Neuronal stem cell (in vitro differentiated cells): Measurements from ENCODE around the gene ZSCAN10.

ENCODE experiments used
- DNase-seq: peaks from one replicate; pipeline ENCODE4 v3.0.0-alpha.2; 2013; ENCODE audit warnings: low spot score
- H2AFZ ChIP-seq: one replicate; pipeline ENCODE4 v1.6.1; 2013; ENCODE audit warnings: mild to moderate bottlenecking, low read length, inconsistent platforms
- H2AK5ac ChIP-seq: 2 replicates; pipeline ENCODE4 v1.6.1; 2013; ENCODE audit warnings: low read depth, mild to moderate bottlenecking, inconsistent platforms, low read length, moderate library complexity, mixed read lengths
- H2BK120ac ChIP-seq: 2 replicates; pipeline ENCODE4 v1.6.1; 2013; ENCODE audit warnings: low read depth, mild to moderate bottlenecking, inconsistent platforms, low read length, moderate library complexity, mixed read lengths
- H2BK12ac ChIP-seq: one replicate; pipeline ENCODE4 v1.6.1; 2013; ENCODE audit warnings: low read length, inconsistent platforms
- H2BK15ac ChIP-seq: 2 replicates; pipeline ENCODE4 v1.6.1; 2013; ENCODE audit warnings: mild to moderate bottlenecking, low read length, inconsistent platforms, mixed read lengths
- H2BK5ac ChIP-seq: one replicate; pipeline ENCODE4 v1.6.1; 2013; ENCODE audit warnings: inconsistent platforms, mild to moderate bottlenecking, low read length, moderate library complexity
- H3K14ac ChIP-seq: one replicate; pipeline ENCODE4 v1.6.1; 2013; ENCODE audit warnings: low read length, inconsistent platforms
- H3K18ac ChIP-seq: 2 replicates; pipeline ENCODE4 v1.6.1; 2013; ENCODE audit warnings: low read length, inconsistent platforms
- H3K23ac ChIP-seq: 2 replicates; pipeline ENCODE4 v1.6.1; 2013; ENCODE audit warnings: low read depth, mild to moderate bottlenecking, mixed read lengths, low read length, inconsistent platforms; ENCODE audit not compliant: poor library complexity
- H3K27ac ChIP-seq: replicated peaks from 3 replicates; pipeline ENCODE4 v1.5.1; 2013; ENCODE audit warnings: low read length, inconsistent platforms
- H3K27me3 ChIP-seq, 3 experiments: 2 replicates each; pipeline ENCODE4 v1.6.1; 2013; ENCODE audit warnings: low read length in 3 of 3, mild to moderate bottlenecking in 2 of 3, inconsistent platforms in 1 of 3, low read depth in 1 of 3, mixed read lengths in 1 of 3, moderate library complexity in 1 of 3; ENCODE audit not compliant: control insufficient read depth in 3 of 3, insufficient read depth in 3 of 3
- H3K36me3 ChIP-seq, 2 donors: replicated peaks in 1 of 2; 2 replicates each; pipeline ENCODE4 v1.6.1; 2013; ENCODE audit warnings: low read length in 2 of 2; ENCODE audit not compliant: control insufficient read depth in 2 of 2, insufficient read depth in 2 of 2
- H3K4ac ChIP-seq: 2 replicates; pipeline ENCODE4 v1.6.1; 2013; ENCODE audit warnings: inconsistent platforms, mild to moderate bottlenecking, low read length, moderate library complexity
- H3K4me1 ChIP-seq, 2 donors: 1 replicate in 1 of 2; 2 replicates in 1 of 2; pipeline ENCODE4 v1.6.1; 2013; ENCODE audit warnings: low read length in 2 of 2, low read depth in 1 of 2; ENCODE audit not compliant: control insufficient read depth in 2 of 2, insufficient read depth in 1 of 2
- H3K4me2 ChIP-seq: one replicate; pipeline ENCODE4 v1.6.1; 2013; ENCODE audit warnings: mild to moderate bottlenecking, low read length, inconsistent platforms; ENCODE audit not compliant: insufficient read depth, poor library complexity, severe bottlenecking
- H3K4me3 ChIP-seq, 2 donors: 2 replicates each; pipeline ENCODE4 v1.5.1; 2013; ENCODE audit warnings: low read length in 2 of 2, mild to moderate bottlenecking in 2 of 2, inconsistent platforms in 1 of 2, moderate library complexity in 1 of 2
- H3K79me1 ChIP-seq: one replicate; pipeline ENCODE4 v1.6.1; 2013; ENCODE audit warnings: low read depth, mild to moderate bottlenecking, inconsistent platforms, low read length, moderate library complexity
- H3K9ac ChIP-seq: one replicate; pipeline ENCODE4 v1.6.1; 2013; ENCODE audit warnings: mild to moderate bottlenecking, low read depth, low read length, inconsistent platforms; ENCODE audit not compliant: poor library complexity
- H3K9me3 ChIP-seq, 2 donors: replicated peaks in 1 of 2; 2 replicates each; pipeline versions ENCODE3 to v1.6.1; 2013; ENCODE audit warnings: low read length in 2 of 2, mild to moderate bottlenecking in 2 of 2, inconsistent platforms in 1 of 2, low read depth in 1 of 2, mixed read lengths in 1 of 2, moderate library complexity in 1 of 2; ENCODE audit not compliant: control insufficient read depth in 2 of 2, insufficient read depth in 1 of 2
- H4K8ac ChIP-seq: one replicate; pipeline ENCODE4 v1.6.1; 2013; ENCODE audit warnings: low read depth, mild to moderate bottlenecking, inconsistent platforms, low read length, moderate library complexity
- H4K91ac ChIP-seq: one replicate; pipeline ENCODE4 v1.6.1; 2013; ENCODE audit warnings: low read length, low read depth, mild to moderate bottlenecking, inconsistent platforms; ENCODE audit not compliant: poor library complexity
- WGBS, 2 donors: extraction: QIAGEN DNeasy Blood & Tissue Kit; methylation state at CpG; one replicate each; pipeline ENCODE4 v1.1.7; 2013; ENCODE audit warnings: missing lambda C conversion rate in 2 of 2, mixed read lengths in 1 of 2; ENCODE audit not compliant: insufficient read length in 2 of 2, insufficient replicate concordance in 1 of 2; ENCODE audit errors: extremely low coverage in 2 of 2; 5-methylcytosine and 5-hydroxymethylcytosine counted together

The ZSCAN10 gene

GRCh38 chr16:3119701-3120408 lies 20.8 kb upstream of the ZSCAN10 start:
- no peak overlapping the region for H3K4me3 ChIP-seq
- peaks cover 3% of the 10 kb centered on the region for H3K79me1 ChIP-seq
- H3K27me3 ChIP-seq = no peaks in the 10 kb centered on the region
- H2BK12ac ChIP-seq = peak overlapping the region; percentile 58
- peaks cover 34 to 54% of the 10 kb centered on the region in 2 donors for H3K36me3 ChIP-seq
- H4K8ac ChIP-seq = no peak overlapping the region
- H3K18ac ChIP-seq = no peak overlapping the region
- no peak overlapping the region for H3K4ac ChIP-seq
- peak overlapping the region; percentile 44 for H3K9ac ChIP-seq
- no peak overlapping the region for H3K27ac ChIP-seq
- H3K9me3 ChIP-seq = no peaks in the 10 kb centered on the region
- no CpG with 5 or more reads among the region's 57 CpGs for WGBS, 2 donors
- no peak overlapping the region for H3K23ac ChIP-seq
- H2AFZ ChIP-seq = no peak overlapping the region
- H2BK5ac ChIP-seq = no peak overlapping the region
- no peak overlapping the region for H2AK5ac ChIP-seq
- H2BK120ac ChIP-seq = no peak overlapping the region
- peaks cover 0 to 6% of the 10 kb centered on the region in 2 donors for H3K4me1 ChIP-seq
- H3K14ac ChIP-seq = no peak overlapping the region
- no peak for DNase-seq
- no peak overlapping the region for H3K4me2 ChIP-seq
- H4K91ac ChIP-seq = no peak overlapping the region
- no peak overlapping the region for H2BK15ac ChIP-seq

DNA sequence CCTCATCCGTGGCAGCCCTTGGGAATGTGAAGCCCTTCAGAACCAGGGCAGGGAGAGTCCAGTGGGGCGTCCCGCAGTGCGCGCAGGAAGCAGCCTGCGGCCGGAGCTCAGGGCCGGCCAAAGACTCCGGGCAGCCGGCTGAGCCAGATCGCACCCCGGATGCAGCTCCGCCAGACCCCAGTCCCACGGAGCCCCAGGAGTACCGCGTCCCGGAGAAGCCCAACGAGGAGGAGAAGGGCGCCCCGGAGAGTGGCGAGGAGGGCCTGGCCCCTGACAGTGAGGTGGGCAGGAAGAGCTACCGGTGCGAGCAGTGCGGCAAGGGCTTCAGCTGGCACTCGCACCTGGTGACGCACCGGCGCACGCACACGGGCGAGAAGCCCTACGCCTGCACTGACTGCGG lies 20.2 kb upstream of the ZSCAN10 start:
- H2AFZ ChIP-seq = no peak overlapping the region
- H2BK120ac ChIP-seq = no peak overlapping the region
- H2BK5ac ChIP-seq = no peak overlapping the region
- DNase-seq = no peak
- H3K9ac ChIP-seq = no peak overlapping the region
- peaks cover 35 to 58% of the 10 kb centered on the region in 2 donors for H3K36me3 ChIP-seq
- no peak overlapping the region for H4K91ac ChIP-seq
- no peaks in the 10 kb centered on the region for H3K9me3 ChIP-seq
- H3K4me3 ChIP-seq = no peak overlapping the region
- no peaks in the 10 kb centered on the region for H3K27me3 ChIP-seq
- peak overlapping the region; percentile 22 for H2BK12ac ChIP-seq
- no peak overlapping the region for H3K18ac ChIP-seq
- H3K79me1 ChIP-seq = peaks cover 3% of the 10 kb centered on the region
- WGBS, 2 donors = no CpG with 5 or more reads among the region's 33 CpGs
- H2BK15ac ChIP-seq = no peak overlapping the region
- H3K4me2 ChIP-seq = no peak overlapping the region
- no peak overlapping the region for H3K23ac ChIP-seq
- no peak overlapping the region for H4K8ac ChIP-seq
- no peak overlapping the region for H3K27ac ChIP-seq
- peaks cover 0 to 4% of the 10 kb centered on the region in 2 donors for H3K4me1 ChIP-seq
- no peak overlapping the region for H3K4ac ChIP-seq
- no peak overlapping the region for H2AK5ac ChIP-seq
- H3K14ac ChIP-seq = no peak overlapping the region

DNA sequence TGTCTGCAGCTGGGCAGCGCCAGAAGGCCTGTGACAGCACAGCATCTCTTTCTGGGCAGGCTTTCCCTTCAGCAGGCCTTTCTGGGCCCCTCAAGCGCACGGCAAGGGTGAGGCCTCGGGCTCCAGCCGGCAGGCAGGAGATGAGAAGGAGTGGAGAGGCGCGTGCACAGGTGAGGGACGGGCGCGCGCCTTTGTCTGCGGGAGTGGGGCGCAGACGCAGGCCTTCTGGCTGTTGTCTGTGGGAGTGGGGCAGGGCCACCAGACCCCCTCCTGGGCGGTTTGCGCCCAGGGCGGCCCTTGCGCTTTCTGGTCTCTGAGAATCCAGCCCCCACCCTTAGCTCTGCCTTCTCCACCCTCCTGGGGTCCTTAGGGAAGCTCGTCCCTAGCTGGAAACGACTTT lies 19.8 kb upstream of the ZSCAN10 start:
- H3K4me2 ChIP-seq = no peak overlapping the region

GRCh38 chr16:3118204-3118790 lies 19.2 kb upstream of the ZSCAN10 start:
- Histone ChIP-seq H2AFZ (no peak overlapping the region), H3K4me1 (peaks cover 2 to 3% of the 10 kb centered on the region in 2 donors), H3K14ac (no peak overlapping the region)

More for the DNA sequence above, 19.8 kb upstream of the ZSCAN10 start:
- peaks cover 36 to 58% of the 10 kb centered on the region in 2 donors for H3K36me3 ChIP-seq
- no peaks in the 10 kb centered on the region for H3K27me3 ChIP-seq
- no peak overlapping the region for H3K27ac ChIP-seq
- H4K8ac ChIP-seq = no peak overlapping the region
- no peaks in the 10 kb centered on the region for H3K9me3 ChIP-seq
- no peak overlapping the region for H2BK12ac ChIP-seq
- H3K9ac ChIP-seq = no peak overlapping the region
- H2AK5ac ChIP-seq = no peak overlapping the region
- no peak overlapping the region for H3K4me3 ChIP-seq
- no peak overlapping the region for H2BK120ac ChIP-seq
- no peak for DNase-seq
- no peak overlapping the region for H3K14ac ChIP-seq
- H3K23ac ChIP-seq = no peak overlapping the region
- WGBS, 2 donors = no CpG with 5 or more reads among the region's 20 CpGs
- peaks cover 0 to 4% of the 10 kb centered on the region in 2 donors for H3K4me1 ChIP-seq
- no peak overlapping the region for H2BK5ac ChIP-seq
- peaks cover 3% of the 10 kb centered on the region for H3K79me1 ChIP-seq
- H3K18ac ChIP-seq = no peak overlapping the region
- H4K91ac ChIP-seq = no peak overlapping the region
- H2AFZ ChIP-seq = no peak overlapping the region
- H3K4ac ChIP-seq = no peak overlapping the region
- H2BK15ac ChIP-seq = no peak overlapping the region

More at GRCh38 chr16:3118204-3118790, 19.2 kb upstream of the ZSCAN10 start:
- H2BK5ac ChIP-seq = peak overlapping the region; percentile 13
- H2BK120ac ChIP-seq = no peak overlapping the region
- no peak overlapping the region for H3K23ac ChIP-seq
- peaks cover 8% of the 10 kb centered on the region for H3K79me1 ChIP-seq
- peaks cover 36 to 58% of the 10 kb centered on the region in 2 donors for H3K36me3 ChIP-seq
- no peak overlapping the region for H2BK15ac ChIP-seq
- no peak overlapping the region for H3K9ac ChIP-seq
- H4K8ac ChIP-seq = no peak overlapping the region
- WGBS, 2 donors = no CpG with 5 or more reads among the region's 16 CpGs
- H2BK12ac ChIP-seq = no peak overlapping the region
- no peaks in the 10 kb centered on the region for H3K9me3 ChIP-seq
- H3K27me3 ChIP-seq = no peaks in the 10 kb centered on the region
- H4K91ac ChIP-seq = no peak overlapping the region
- no peak overlapping the region for H3K4ac ChIP-seq
- H3K4me2 ChIP-seq = no peak overlapping the region
- no peak overlapping the region for H2AK5ac ChIP-seq
- H3K27ac ChIP-seq = no peak overlapping the region
- H3K18ac ChIP-seq = no peak overlapping the region
- peak overlapping the region in 1 of 2 donors; percentile 30 for H3K4me3 ChIP-seq
- no peak for DNase-seq
